Stimulated activated naive B cell treated with anti-CD40 and anti-IgM and Interleukin-4, amounts not matched to agents 10 μg/mL and 1 μg/mL and 100 μg/mL, for 72 hours (primary cell): Measurements from ENCODE around the gene NRDC.

Experiments
- ATAC-seq, 2 donors: fragments of 150-1000 bp; cut with Tn5 transposase; replicated peaks; 2 replicates each; pipeline ENCODE4 v1.10.0; 2021; ENCODE audit warnings: moderate library complexity in 1 of 2
- DNase-seq: peaks from one replicate; pipeline ENCODE4 v3.0.0; 2021
- H3K27ac Mint-ChIP-seq: one replicate; pipeline ENCODE4 v1.8.0; 2022; ENCODE audit warnings: mild to moderate bottlenecking, mixed read lengths
- H3K27me3 Mint-ChIP-seq, 2 donors: one replicate each; pipeline ENCODE4 v1.8.0; 2022; ENCODE audit warnings: mixed read lengths in 2 of 2
- H3K36me3 Mint-ChIP-seq, 2 donors: one replicate each; pipeline ENCODE4 v1.8.0; 2022; ENCODE audit warnings: mixed read lengths in 2 of 2, mild to moderate bottlenecking in 1 of 2
- H3K4me1 Mint-ChIP-seq, 2 donors: one replicate each; pipeline ENCODE4 v1.8.0; 2022; ENCODE audit warnings: mixed read lengths in 2 of 2, mild to moderate bottlenecking in 1 of 2
- H3K4me3 Mint-ChIP-seq, 2 donors: one replicate each; pipeline ENCODE4 v1.8.0; 2022; ENCODE audit warnings: mild to moderate bottlenecking in 2 of 2, mixed read lengths in 2 of 2, moderate library complexity in 1 of 2
- H3K9me3 Mint-ChIP-seq, 2 donors: one replicate each; pipeline ENCODE4 v1.8.0; 2022; ENCODE audit warnings: mixed read lengths in 2 of 2, mild to moderate bottlenecking in 1 of 2

Gene NRDC

DNA sequence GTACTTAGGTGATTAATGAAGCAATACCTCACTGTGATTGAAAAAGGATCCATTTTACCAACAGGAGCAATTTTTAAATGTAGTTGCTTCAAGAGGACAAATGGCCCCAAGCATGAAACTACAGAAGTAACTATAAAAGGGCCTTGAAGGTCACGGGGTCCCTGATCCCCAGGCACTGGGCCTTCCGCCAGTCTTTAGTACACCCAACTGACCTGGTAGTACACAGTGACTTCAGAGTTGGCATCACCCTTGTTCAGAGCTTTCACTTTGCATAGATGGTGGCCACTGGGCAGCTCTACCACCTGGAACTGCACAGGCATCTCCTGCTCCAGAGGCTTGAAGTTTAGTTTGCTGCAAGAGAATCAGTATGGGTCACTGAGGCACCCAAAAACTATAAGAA, 84.3 kb downstream of the NRDC start:
- Mint-ChIP-seq H3K4me3 (no peak overlapping the region), H3K27ac (peak overlapping the region; percentile 47), H3K27me3 (no peaks in the 10 kb centered on the region), H3K36me3 (peaks cover 25 to 62% of the 10 kb centered on the region in 2 donors), H3K4me1 (no peaks in the 10 kb centered on the region), H3K9me3 (no peaks in the 10 kb centered on the region)
- no peak for ATAC-seq
- DNase-seq = no peak

DNA sequence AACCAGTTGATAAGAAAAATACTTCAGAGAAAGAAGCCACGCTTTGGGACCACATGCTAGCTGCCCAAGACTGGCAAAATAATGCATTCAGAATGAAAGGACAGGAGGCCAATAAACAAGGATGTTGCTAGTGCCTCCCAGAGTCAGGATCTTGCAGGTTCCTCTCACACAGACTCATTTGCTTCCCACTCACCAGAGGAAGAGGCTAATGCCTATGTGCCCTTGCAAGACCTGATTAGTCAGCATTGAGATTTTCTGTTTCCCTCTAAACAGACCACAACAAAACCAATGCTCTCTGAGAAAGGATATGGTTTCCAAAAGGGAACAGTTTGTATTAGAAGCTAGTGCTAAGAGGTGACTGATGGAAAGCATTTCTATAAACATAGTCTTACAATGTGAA, 85.7 kb downstream of the NRDC start:
- no peaks in the 10 kb centered on the region for H3K9me3 Mint-ChIP-seq
- ATAC-seq (no peak), DNase-seq (no peak)
- H3K4me3 Mint-ChIP-seq = no peak overlapping the region
- no peaks in the 10 kb centered on the region for H3K27me3 Mint-ChIP-seq
- peaks cover 31 to 68% of the 10 kb centered on the region in 2 donors for H3K36me3 Mint-ChIP-seq
- no peak overlapping the region for H3K27ac Mint-ChIP-seq
- no peaks in the 10 kb centered on the region for H3K4me1 Mint-ChIP-seq

DNA sequence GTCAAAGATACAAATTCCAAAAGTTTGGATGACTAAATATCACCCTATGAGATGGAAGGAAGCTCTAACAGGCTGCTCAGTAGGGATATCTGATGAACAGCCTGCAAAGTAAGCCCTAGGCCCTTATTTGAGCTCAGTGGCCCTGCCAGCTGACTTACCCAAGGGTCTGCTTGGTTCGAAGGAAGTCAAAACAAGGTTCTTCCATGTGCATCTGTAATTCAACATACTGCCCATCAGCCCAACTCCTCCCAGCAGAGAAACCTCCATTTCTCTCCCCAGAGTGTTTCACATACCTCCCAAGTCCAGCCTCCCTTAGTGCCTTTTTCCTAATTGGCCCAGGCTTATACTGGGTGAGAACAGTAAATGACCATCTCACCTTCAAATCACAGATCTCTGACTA, 86.6 kb downstream of the NRDC start:
- no peaks in the 10 kb centered on the region for H3K27me3 Mint-ChIP-seq
- no peak overlapping the region for H3K4me3 Mint-ChIP-seq
- ATAC-seq (no peak), DNase-seq (no peak)
- no peaks in the 10 kb centered on the region for H3K9me3 Mint-ChIP-seq
- H3K36me3 Mint-ChIP-seq = peaks cover 30 to 69% of the 10 kb centered on the region in 2 donors
- H3K4me1 Mint-ChIP-seq = no peaks in the 10 kb centered on the region
- H3K27ac Mint-ChIP-seq = no peak overlapping the region

DNA sequence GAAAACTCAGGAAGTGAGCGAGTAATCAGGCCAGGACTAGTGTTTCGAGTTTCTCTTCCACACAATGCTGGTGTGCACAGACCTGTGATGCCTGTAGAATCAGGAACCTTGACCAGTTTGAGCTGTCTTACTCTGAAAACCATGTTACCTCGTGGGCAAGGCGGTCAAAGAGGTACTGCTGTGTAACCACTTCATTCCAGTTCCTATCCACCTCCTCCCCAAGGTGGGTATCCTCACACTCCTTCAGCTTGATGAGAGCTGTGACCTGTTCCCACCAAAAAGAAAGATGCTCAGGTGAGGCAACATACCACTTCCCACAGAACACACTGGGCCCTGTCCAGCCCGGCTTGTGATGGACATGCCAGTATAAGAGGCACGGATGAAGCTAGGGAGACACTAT, 88.1 kb downstream of the NRDC start:
- Mint-ChIP-seq H3K9me3 (no peaks in the 10 kb centered on the region), H3K27ac (peak overlapping the region; percentile 69), H3K4me1 (no peaks in the 10 kb centered on the region), H3K27me3 (no peaks in the 10 kb centered on the region), H3K36me3 (peaks cover 33 to 77% of the 10 kb centered on the region in 2 donors), H3K4me3 (no peak overlapping the region)
- ATAC-seq (no peak), DNase-seq (no peak)

DNA sequence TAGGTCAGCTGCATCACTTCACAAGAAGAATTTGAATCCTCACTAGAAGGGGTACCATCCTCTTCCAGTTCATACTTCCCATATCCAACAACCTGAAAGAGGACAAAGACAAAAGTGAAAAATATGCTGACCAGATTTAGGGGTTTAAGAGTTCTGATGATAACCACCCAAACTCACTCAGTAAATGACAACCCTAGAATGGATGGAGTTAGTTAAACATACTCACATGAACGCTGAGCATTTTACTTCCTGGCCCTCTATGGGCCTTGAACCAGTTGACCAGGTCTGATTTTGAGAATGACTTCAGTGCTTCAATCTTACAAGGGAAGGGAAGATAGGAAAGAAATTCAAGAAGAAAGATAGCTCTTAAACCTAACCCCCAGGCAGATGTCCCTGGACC, 89.2 kb downstream of the NRDC start:
- Mint-ChIP-seq H3K4me1 (no peaks in the 10 kb centered on the region), H3K27me3 (no peaks in the 10 kb centered on the region), H3K4me3 (no peak overlapping the region), H3K27ac (peak overlapping the region; percentile 37), H3K36me3 (peaks cover 43 to 81% of the 10 kb centered on the region in 2 donors), H3K9me3 (no peaks in the 10 kb centered on the region)
- DNase-seq = no peak
- no peak for ATAC-seq

DNA sequence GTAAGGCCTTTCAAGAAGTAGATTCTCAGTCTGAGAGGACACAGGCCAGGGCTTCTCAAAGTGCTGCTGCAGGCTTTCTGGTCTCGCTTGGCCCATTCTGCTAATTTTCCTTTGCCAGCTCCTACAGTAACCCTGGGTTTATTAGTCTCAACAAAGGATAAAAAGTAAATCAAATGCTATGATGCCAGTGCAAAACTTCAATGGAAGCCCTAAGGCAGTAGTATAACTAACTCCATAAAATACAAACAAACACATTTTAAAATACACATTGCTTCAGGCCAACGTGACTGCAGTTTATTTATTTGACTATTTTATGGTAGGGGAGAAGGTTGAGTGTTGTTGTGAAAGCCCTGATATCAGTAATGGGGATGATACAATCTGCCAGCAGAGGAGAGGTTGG, 89.6 kb downstream of the NRDC start:
- H3K4me1 Mint-ChIP-seq = no peaks in the 10 kb centered on the region
- no peak overlapping the region for H3K27ac Mint-ChIP-seq
- no peak overlapping the region for H3K4me3 Mint-ChIP-seq
- H3K36me3 Mint-ChIP-seq = peaks cover 43 to 80% of the 10 kb centered on the region in 2 donors
- H3K27me3 Mint-ChIP-seq = no peaks in the 10 kb centered on the region
- ATAC-seq = no peak
- no peaks in the 10 kb centered on the region for H3K9me3 Mint-ChIP-seq
- DNase-seq = no peak

DNA sequence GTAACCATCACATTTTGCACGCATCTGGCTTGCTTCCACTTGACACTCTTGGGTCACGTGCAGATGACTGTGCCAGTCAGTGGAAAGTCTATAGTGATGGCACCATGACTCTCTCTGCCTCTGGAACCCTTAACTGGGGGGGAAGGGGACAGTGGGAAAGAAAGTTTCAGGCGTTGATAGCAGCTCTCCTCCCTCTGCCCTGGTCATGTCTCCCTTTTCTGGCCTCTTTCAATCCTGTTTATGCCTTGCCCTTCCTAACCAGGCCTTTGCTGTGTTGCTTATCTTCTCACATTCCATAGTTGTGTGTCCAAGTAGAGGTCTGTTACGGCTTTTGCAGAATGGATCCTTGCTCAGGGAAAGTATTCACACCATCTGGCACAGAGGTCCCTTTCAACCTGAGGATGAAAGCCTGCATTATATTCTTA, 93.5 kb downstream of the NRDC start:
- Mint-ChIP-seq H3K9me3 (no peaks in the 10 kb centered on the region), H3K36me3 (peaks cover 32 to 68% of the 10 kb centered on the region in 2 donors), H3K4me1 (no peaks in the 10 kb centered on the region), H3K27me3 (no peaks in the 10 kb centered on the region), H3K27ac (peak overlapping the region; percentile 38), H3K4me3 (no peak overlapping the region)
- ATAC-seq = no peak
- no peak for DNase-seq

DNA sequence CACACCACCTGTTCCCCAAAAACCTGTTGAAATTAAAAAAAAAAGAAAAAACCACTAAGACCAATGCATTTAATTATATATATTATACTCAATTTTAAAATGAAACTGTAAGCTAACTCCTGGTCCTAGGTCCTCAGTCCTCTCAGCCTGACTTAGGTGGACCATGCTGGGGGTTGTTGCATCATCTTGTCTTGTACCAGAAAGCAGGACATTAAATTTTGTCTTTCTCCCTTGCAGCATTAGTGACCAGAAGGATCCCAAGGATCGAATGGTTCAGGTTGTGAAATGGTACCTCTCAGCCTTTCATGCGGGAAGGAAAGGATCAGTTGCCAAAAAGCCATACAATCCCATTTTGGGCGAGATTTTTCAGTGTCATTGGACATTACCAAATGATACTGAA, 97.6 kb downstream of the NRDC start:
- DNase-seq (no peak), ATAC-seq (no peak)
- H3K27ac Mint-ChIP-seq = no peak overlapping the region
- H3K27me3 Mint-ChIP-seq = no peaks in the 10 kb centered on the region
- no peak overlapping the region for H3K4me3 Mint-ChIP-seq
- H3K4me1 Mint-ChIP-seq = peaks cover 6 to 9% of the 10 kb centered on the region in 2 donors
- H3K9me3 Mint-ChIP-seq = no peaks in the 10 kb centered on the region
- peaks cover 26 to 53% of the 10 kb centered on the region in 2 donors for H3K36me3 Mint-ChIP-seq

DNA sequence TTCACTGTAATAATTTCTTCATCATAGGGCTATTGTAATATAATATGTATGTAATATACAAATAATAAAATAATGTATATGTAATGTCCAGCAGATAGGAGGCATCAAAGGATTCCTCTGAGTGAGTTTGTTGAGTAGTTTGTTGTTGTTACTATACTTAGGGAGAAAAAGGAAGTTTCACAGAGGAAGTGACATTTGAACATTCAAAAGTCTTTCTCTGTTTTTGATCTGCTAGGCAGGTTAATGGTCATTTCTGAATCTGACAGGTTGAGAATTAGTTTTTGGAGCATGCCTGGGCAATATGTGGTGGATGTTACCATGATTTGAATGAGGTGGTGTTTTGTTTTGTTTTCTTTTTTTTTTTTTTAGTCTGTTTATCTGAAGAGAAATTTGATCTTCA, 102.1 kb downstream of the NRDC start:
- H3K4me3 Mint-ChIP-seq = peak overlapping the region; percentile 1 to 5
- peaks cover 33 to 50% of the 10 kb centered on the region in 2 donors for H3K36me3 Mint-ChIP-seq
- no peaks in the 10 kb centered on the region for H3K9me3 Mint-ChIP-seq
- DNase-seq (no peak), ATAC-seq (peak; percentile 50 to 52)
- peaks cover 9 to 16% of the 10 kb centered on the region in 2 donors for H3K4me1 Mint-ChIP-seq
- H3K27ac Mint-ChIP-seq = no peak overlapping the region
- no peaks in the 10 kb centered on the region for H3K27me3 Mint-ChIP-seq

DNA sequence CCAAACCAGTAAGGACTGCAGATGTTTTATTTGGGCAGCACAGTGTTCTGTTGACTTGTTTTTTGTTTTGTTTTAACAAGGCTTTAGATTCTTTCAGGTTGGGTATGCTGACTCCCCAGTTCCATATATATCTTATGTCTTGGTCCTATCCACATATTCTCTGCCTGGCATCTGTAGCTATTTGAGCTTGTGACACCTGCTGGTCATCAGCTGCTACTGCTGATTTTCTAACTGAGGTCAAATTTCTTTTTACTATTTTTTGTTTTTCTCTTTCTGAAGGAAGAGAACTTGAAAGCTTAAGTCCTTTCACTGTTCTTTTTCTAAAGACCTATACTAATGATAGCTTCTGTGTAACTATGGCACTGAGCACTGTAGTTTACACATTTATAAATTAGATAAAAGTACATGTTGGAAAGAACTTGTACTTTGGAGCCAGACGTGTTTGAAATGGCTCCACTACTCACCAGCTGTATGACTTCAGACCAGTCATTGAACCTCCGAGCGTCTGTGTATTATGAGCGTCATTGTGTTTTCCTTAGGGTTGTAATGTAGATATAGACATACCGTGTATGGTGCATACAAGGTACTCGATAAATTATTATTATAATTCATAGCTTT, 109.4 kb downstream of the NRDC start:
- H3K4me3 Mint-ChIP-seq = no peak overlapping the region
- H3K4me1 Mint-ChIP-seq = peaks cover 3 to 6% of the 10 kb centered on the region in 2 donors
- ATAC-seq = peak in 1 of 2 donors; percentile 51
- no peak for DNase-seq
- H3K9me3 Mint-ChIP-seq = no peaks in the 10 kb centered on the region
- no peak overlapping the region for H3K27ac Mint-ChIP-seq
- no peaks in the 10 kb centered on the region for H3K27me3 Mint-ChIP-seq
- peaks cover 41 to 45% of the 10 kb centered on the region in 2 donors for H3K36me3 Mint-ChIP-seq

DNA sequence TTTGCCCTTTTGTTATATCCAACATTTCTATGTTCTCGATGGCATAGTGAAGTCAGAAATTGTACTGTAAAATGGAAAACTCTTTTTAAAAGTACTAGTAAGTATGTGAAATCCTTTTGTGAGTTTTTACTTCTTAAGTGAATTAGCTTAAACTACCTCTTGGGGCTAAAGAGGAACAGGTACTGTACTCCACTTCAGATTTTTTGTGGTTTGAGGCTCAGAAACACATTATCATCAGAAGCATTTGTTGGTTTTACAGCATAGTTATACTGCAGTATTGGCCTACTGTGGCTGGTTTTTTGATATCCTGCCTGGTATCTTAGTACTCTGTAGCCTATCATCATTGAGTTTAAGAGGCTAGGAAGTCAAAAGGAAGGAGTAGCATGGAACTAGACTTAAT, 117.2 kb downstream of the NRDC start:
- Mint-ChIP-seq H3K9me3 (no peaks in the 10 kb centered on the region), H3K4me1 (peaks cover 4 to 12% of the 10 kb centered on the region in 2 donors), H3K4me3 (no peak overlapping the region), H3K27ac (no peak overlapping the region), H3K36me3 (peaks cover 20 to 37% of the 10 kb centered on the region in 2 donors), H3K27me3 (no peaks in the 10 kb centered on the region)
- DNase-seq = no peak
- no peak for ATAC-seq

DNA sequence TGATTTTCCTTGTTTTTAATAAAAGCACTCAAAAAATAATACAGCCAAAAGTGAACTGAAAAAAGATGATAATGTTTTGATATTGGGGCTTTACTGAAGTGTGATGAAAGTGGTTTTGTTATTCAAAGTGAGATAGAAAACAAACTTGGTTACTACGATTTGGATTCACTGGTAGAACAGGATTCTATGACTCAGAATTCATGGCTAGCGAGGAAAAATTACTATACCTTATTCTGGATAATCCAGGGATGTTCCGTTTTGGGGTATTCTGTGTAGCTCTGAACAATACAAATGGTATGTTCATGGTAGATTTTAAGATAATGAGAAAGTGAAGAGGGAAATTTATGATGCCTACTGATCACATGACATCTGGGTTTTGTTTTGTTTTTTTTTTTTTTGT, 117.7 kb downstream of the NRDC start:
- ATAC-seq (no peak), DNase-seq (no peak)
- H3K4me1 Mint-ChIP-seq = peaks cover 4 to 12% of the 10 kb centered on the region in 2 donors
- H3K27me3 Mint-ChIP-seq = no peaks in the 10 kb centered on the region
- no peak overlapping the region for H3K4me3 Mint-ChIP-seq
- no peak overlapping the region for H3K27ac Mint-ChIP-seq
- H3K9me3 Mint-ChIP-seq = no peaks in the 10 kb centered on the region
- H3K36me3 Mint-ChIP-seq = peaks cover 20 to 33% of the 10 kb centered on the region in 2 donors

DNA sequence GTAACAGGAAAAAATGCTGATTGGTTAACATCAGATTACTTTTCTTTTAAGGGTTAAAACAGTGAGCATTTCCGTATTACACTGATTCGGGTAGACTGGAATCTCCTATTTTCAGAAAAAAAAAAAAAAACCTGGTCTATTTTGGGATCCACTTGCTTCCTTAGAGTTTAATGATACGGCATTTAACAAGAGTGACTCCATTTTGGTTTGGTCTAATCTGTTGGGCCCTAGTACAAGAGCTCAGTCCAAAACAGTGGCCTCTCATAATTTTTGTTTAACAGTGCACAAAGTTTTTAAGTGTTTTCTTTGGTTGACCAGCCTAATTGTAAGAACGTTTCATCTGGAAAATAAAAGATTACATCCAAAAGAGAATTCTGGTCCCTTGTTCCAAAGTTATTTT, 120.2 kb downstream of the NRDC start:
- Mint-ChIP-seq H3K36me3 (peaks cover 21 to 44% of the 10 kb centered on the region in 2 donors), H3K4me3 (no peak overlapping the region), H3K9me3 (no peaks in the 10 kb centered on the region), H3K4me1 (peaks cover 6 to 12% of the 10 kb centered on the region in 2 donors), H3K27ac (no peak overlapping the region), H3K27me3 (no peaks in the 10 kb centered on the region)
- ATAC-seq (no peak), DNase-seq (no peak)

DNA sequence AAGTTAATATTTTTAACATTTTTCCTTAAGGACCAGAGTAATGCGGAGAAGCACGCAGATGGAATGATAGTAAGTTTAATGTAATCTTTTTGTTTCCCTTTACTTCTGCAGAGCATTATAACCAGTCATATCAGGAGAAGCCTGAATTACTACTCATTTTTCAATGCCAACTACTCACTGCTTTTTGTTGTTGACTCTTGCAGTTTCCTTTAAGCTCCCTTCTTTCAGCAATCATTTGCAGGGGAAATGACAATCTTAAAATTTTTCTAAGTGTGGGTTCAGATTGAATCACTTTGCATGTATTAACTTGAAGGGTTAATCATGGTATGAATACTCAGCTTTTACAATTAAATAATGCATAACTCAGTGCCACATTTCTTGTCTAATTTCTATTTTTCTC, 122.2 kb downstream of the NRDC start:
- peaks cover 2 to 5% of the 10 kb centered on the region in 2 donors for H3K9me3 Mint-ChIP-seq
- DNase-seq (no peak), ATAC-seq (no peak)
- H3K36me3 Mint-ChIP-seq = peaks cover 27 to 47% of the 10 kb centered on the region in 2 donors
- no peaks in the 10 kb centered on the region for H3K27me3 Mint-ChIP-seq
- H3K4me3 Mint-ChIP-seq = no peak overlapping the region
- H3K4me1 Mint-ChIP-seq = peaks cover 9 to 12% of the 10 kb centered on the region in 2 donors
- no peak overlapping the region for H3K27ac Mint-ChIP-seq

DNA sequence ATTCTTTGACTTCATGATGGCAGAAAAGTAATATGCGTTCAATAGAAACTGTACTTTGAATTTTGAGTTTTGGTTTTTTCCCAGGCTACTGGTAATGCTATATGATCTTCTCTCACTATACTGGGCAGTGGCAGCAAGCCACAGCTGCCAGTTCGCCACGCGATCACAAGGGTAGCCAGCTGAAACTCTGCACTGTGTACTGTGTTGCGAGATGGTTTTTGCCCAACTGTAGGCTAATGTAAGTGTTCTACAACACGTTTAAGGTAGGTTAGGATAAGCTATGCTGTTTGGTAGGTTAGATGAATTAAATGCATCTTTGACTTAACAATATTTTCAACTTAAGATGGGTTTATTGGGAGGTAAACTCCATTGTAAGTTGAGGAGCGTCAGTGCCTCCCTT, 123.1 kb downstream of the NRDC start:
- H3K36me3 Mint-ChIP-seq = peaks cover 27 to 41% of the 10 kb centered on the region in 2 donors
- H3K4me3 Mint-ChIP-seq = no peak overlapping the region
- peaks cover 2 to 5% of the 10 kb centered on the region in 2 donors for H3K9me3 Mint-ChIP-seq
- no peak for DNase-seq
- ATAC-seq = no peak
- H3K4me1 Mint-ChIP-seq = peaks cover 6 to 8% of the 10 kb centered on the region in 2 donors
- no peaks in the 10 kb centered on the region for H3K27me3 Mint-ChIP-seq
- no peak overlapping the region for H3K27ac Mint-ChIP-seq
